Measurements from ENCODE around the gene NRCAM.
"Not testable (repeated sequence)": the region's sequence is repeated elsewhere in the genome, so short reads cannot be mapped to it uniquely, and the experiment has no call there.

NRCAM gene

GRCh38 chr7:108455998-108456677 lies at the start of gene NRCAM:
Gene NRCAM (minus strand): TSS chr7:108456436. CDS start chr7:108240064, 216,372 bp downstream.
- TF ChIP-seq, protein P1, sequence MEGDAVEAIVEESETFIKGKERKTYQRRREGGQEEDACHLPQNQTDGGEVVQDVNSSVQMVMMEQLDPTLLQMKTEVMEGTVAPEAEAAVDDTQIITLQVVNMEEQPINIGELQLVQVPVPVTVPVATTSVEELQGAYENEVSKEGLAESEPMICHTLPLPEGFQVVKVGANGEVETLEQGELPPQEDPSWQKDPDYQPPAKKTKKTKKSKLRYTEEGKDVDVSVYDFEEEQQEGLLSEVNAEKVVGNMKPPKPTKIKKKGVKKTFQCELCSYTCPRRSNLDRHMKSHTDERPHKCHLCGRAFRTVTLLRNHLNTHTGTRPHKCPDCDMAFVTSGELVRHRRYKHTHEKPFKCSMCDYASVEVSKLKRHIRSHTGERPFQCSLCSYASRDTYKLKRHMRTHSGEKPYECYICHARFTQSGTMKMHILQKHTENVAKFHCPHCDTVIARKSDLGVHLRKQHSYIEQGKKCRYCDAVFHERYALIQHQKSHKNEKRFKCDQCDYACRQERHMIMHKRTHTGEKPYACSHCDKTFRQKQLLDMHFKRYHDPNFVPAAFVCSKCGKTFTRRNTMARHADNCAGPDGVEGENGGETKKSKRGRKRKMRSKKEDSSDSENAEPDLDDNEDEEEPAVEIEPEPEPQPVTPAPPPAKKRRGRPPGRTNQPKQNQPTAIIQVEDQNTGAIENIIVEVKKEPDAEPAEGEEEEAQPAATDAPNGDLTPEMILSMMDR (IDR thresholded peaks at IDR 0.05; ENCODE audit: low read depth, low read length): no peak
- TF ChIP-seq EZH2phosphoT487 (IDR thresholded peaks at IDR 0.05; ENCODE audit: low read depth): no peak
- peaks cover 43% of the 10 kb centered on the region for H3K4me1 ChIP-seq (ENCODE audit: low read length)
- no peaks in the 10 kb centered on the region for H3K27me3 ChIP-seq (ENCODE audit: low read depth, low read length)
- no peaks in the 10 kb centered on the region for H3K36me3 ChIP-seq (replicated peaks; ENCODE audit: low read depth, low read length)
- H3K4me2 ChIP-seq (ENCODE audit: low read length): peak within 1 kb of the TSS; percentile 96
- H2AFZ ChIP-seq (ENCODE audit: low read depth, low read length): no peak within 1 kb of the TSS
- H3K27ac ChIP-seq (ENCODE audit: low read length): peak within 1 kb of the TSS; percentile 98
- H3K79me2 ChIP-seq (ENCODE audit: low read length): peaks cover 50% of the 10 kb centered on the region
- peak within 1 kb of the TSS; percentile 94 for H3K4me3 ChIP-seq (ENCODE audit: low read length)
- no peaks in the 10 kb centered on the region for H4K20me1 ChIP-seq (ENCODE audit: insufficient read depth, low read length)
- no peaks in the 10 kb centered on the region for H3K9me3 ChIP-seq (ENCODE audit: insufficient read depth, low read length)
- peak within 1 kb of the TSS; percentile 92 for H3K9ac ChIP-seq (ENCODE audit: low read length)

DNA sequence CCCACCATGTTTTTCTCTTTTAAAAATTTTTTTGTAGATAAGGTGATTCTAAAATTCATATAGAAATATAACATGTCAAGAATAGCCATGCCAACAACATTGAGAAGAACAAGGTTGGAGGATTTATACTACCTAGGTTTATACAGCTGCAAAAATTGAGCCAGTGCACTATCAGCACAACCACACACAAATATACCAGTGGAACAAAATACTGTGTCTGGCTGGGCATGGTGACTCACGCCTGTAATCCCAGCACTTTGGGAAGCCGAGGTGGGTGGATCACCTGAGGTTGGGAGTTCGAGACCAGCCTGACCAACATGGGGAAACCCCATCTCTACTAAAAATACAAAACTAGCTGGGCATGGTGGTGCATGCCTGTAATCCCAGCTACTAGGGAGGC lies 48.3 kb upstream of the NRCAM start:
- H3K9ac ChIP-seq (ENCODE audit: low read length); H3K4me2 ChIP-seq (ENCODE audit: low read length); H3K4me3 ChIP-seq (ENCODE audit: low read length); H2AFZ ChIP-seq (ENCODE audit: low read depth, low read length); H3K9me3 ChIP-seq (ENCODE audit: insufficient read depth, low read length); H3K27me3 ChIP-seq (ENCODE audit: low read depth, low read length); H3K36me3 ChIP-seq (replicated peaks; ENCODE audit: low read depth, low read length); H3K79me2 ChIP-seq (ENCODE audit: low read length); H3K27ac ChIP-seq (ENCODE audit: low read length); H4K20me1 ChIP-seq (ENCODE audit: insufficient read depth, low read length): not testable (repeated sequence)
- H3K4me1 ChIP-seq (ENCODE audit: low read length): peaks cover 16% of the 10 kb centered on the region

DNA sequence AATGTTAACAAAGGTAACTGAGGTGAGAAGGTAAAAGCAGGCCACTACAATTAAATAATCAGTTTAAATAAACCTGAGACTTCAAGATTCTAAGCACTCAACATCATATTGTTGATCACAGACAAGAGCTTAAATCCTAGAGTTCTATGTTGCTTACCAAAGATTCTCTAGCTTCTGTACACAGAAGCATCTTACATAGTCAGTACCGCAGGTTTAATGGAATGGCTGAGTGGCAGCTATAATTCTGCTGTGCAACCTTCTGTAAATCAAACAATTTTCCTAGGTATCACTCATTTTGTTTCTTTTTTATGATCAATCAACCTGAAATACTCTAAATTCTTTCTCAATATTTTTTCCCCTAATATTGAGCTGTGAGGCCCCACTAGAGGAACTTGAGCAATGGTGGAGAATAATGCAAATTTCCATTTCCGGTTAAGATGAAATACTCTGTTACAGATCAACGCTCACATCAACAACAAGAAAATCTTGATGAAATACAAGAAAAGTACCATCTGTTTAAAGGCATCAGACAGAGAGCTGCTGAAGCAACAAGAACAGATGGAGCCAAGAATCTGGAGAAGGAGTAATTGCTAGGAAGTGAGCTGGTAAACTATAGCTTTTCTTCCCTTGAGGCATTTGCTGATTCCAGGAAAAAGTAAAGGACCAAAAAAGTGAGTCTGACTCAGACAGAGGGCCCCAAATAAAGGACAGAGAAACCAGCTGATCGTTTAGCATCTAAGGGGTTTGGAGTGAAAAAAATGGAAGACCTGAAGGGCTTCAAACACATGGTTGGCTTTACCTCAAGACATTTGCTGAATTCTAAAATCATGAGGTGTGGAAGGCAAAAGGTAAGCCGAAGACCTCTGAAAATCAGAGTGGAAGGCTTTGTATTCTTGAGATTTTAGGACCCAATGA lies 47.1 kb upstream of the NRCAM start:
- Histone ChIP-seq H3K36me3 (replicated peaks; ENCODE audit: low read depth, low read length) (no peaks in the 10 kb centered on the region), H3K27me3 (ENCODE audit: low read depth, low read length) (no peaks in the 10 kb centered on the region), H3K79me2 (ENCODE audit: low read length) (no peaks in the 10 kb centered on the region), H4K20me1 (ENCODE audit: insufficient read depth, low read length) (no peaks in the 10 kb centered on the region), H3K9ac (ENCODE audit: low read length) (no peak overlapping the region), H3K27ac (ENCODE audit: low read length) (peak overlapping the region; percentile 55), H3K9me3 (ENCODE audit: insufficient read depth, low read length) (no peaks in the 10 kb centered on the region; the same call in 1 of the 2 replicates), H2AFZ (ENCODE audit: low read depth, low read length) (no peak overlapping the region), H3K4me2 (ENCODE audit: low read length) (peak overlapping the region; percentile 43), H3K4me1 (ENCODE audit: low read length) (peaks cover 16% of the 10 kb centered on the region), H3K4me3 (ENCODE audit: low read length) (peak overlapping the region; percentile 12)
- TF ChIP-seq EZH2phosphoT487 (IDR thresholded peaks at IDR 0.05; ENCODE audit: low read depth): no peak
- TF ChIP-seq, protein P1 (IDR thresholded peaks at IDR 0.05; ENCODE audit: low read depth, low read length): no peak

- H3K4me1 ChIP-seq (ENCODE audit: low read length): peaks cover 16% of the 10 kb centered on the region
- H3K27ac ChIP-seq (ENCODE audit: low read length): no peak overlapping the region
- no peaks in the 10 kb centered on the region for H3K27me3 ChIP-seq (ENCODE audit: low read depth, low read length)
- no peaks in the 10 kb centered on the region; the same call in 1 of the 2 replicates for H3K9me3 ChIP-seq (ENCODE audit: insufficient read depth, low read length)
- TF ChIP-seq EZH2phosphoT487 (IDR thresholded peaks at IDR 0.05; ENCODE audit: low read depth): no peak
- TF ChIP-seq, protein P1 (IDR thresholded peaks at IDR 0.05; ENCODE audit: low read depth, low read length): no peak
- no peaks in the 10 kb centered on the region for H3K79me2 ChIP-seq (ENCODE audit: low read length)
- H4K20me1 ChIP-seq (ENCODE audit: insufficient read depth, low read length): no peaks in the 10 kb centered on the region
- H2AFZ ChIP-seq (ENCODE audit: low read depth, low read length): no peak overlapping the region
- H3K9ac ChIP-seq (ENCODE audit: low read length): no peak overlapping the region
- no peak overlapping the region for H3K4me2 ChIP-seq (ENCODE audit: low read length)
- no peaks in the 10 kb centered on the region for H3K36me3 ChIP-seq (replicated peaks; ENCODE audit: low read depth, low read length)
- H3K4me3 ChIP-seq (ENCODE audit: low read length): no peak overlapping the region
Observed at GRCh38 chr7:108499566-108499965, 43.3 kb upstream of the NRCAM start.

Data from OCI-LY3 (cell line).